ENCODE results near the gene REM2.
"Not testable (repeated sequence)": the region's sequence is repeated elsewhere in the genome, so short reads cannot be mapped to it uniquely, and the experiment has no call there.

REM2 gene

GRCh38 chr14:22847661-22848341 is 35.2 kb upstream of the REM2 start:
- no peak for DNase-seq (ENCODE audit: low read depth, low spot score)
- ChIA-PET POLR2A (interaction anchor here (1.4 to 7.3 kb wide), 3 partner anchors 10 to 82 kb away, joined by 4 to 158 read pairs (median 5); partner anchors contain the start of genes MMP14 and PRMT5), CTCF (interaction anchor here (1.1 to 10.9 kb wide), 7 partner anchors 10 to 460 kb away, joined by 3 to 272 read pairs (median 6); partner anchors contain the start of genes MMP14 and SLC7A7)
- TF ChIP-seq CTCF (IDR thresholded peaks at IDR 0.05; ENCODE audit: insufficient read depth, low read length, missing control alignments): no peak
- H3K4me3 ChIP-seq (ENCODE audit: low read depth, low read length): no peak overlapping the region

GRCh38 chr14:22848351-22849164 is 34.5 kb upstream of the REM2 start:
- ChIA-PET CTCF (interaction anchor here (0.7 to 10.9 kb wide), 13 partner anchors 10 to 460 kb away, joined by 3 to 272 read pairs (median 4); partner anchors contain the start of genes LRP10, MMP14 and SLC7A7), POLR2A (interaction anchor here (0.6 to 7.3 kb wide), 5 partner anchors 11 to 296 kb away, joined by 3 to 158 read pairs (median 4); partner anchors contain the start of genes MMP14 and PRMT5)
- DNase-seq (ENCODE audit: low read depth, low spot score): no peak
- TF ChIP-seq CTCF (IDR thresholded peaks at IDR 0.05; ENCODE audit: insufficient read depth, low read length, missing control alignments): no peak
- peak overlapping the region; percentile 12; the same call in 1 of the 2 replicates for H3K4me3 ChIP-seq (ENCODE audit: low read depth, low read length)

- DNase-seq (ENCODE audit: low read depth, low spot score): no peak
- TF ChIP-seq CTCF (IDR thresholded peaks at IDR 0.05; ENCODE audit: insufficient read depth, low read length, missing control alignments): no peak
- ChIA-PET POLR2A (interaction anchor here (0.6 to 7.3 kb wide), 5 partner anchors 12 to 297 kb away, joined by 3 to 158 read pairs (median 5); partner anchors contain the start of genes MMP14 and PRMT5), CTCF (interaction anchor here (0.6 to 10.9 kb wide), 15 partner anchors 11 to 461 kb away, joined by 3 to 272 read pairs (median 4); partner anchors contain the start of genes LRP10, MMP14, MRPL52 and SLC7A7)
- no peak overlapping the region for H3K4me3 ChIP-seq (ENCODE audit: low read depth, low read length)
Observed at GRCh38 chr14:22849212-22849819, 33.7 kb upstream of the REM2 start.

GRCh38 chr14:22850944-22851764 is 31.9 kb upstream of the REM2 start:
- no peak for DNase-seq (ENCODE audit: low read depth, low spot score)
- TF ChIP-seq CTCF (IDR thresholded peaks at IDR 0.05; ENCODE audit: insufficient read depth, low read length, missing control alignments): no peak
- CTCF ChIA-PET: interaction anchor here (0.5 to 10.9 kb wide), 24 partner anchors 13 to 459 kb away, joined by 3 to 272 read pairs (median 26); partner anchors contain the start of genes AJUBA, DAD1, LRP10 and MMP14
- H3K4me3 ChIP-seq (ENCODE audit: low read depth, low read length): no peak overlapping the region; the same call in 1 of the 2 replicates
- POLR2A ChIA-PET: interaction anchor here (0.5 to 7.3 kb wide), 15 partner anchors 9 to 462 kb away, joined by 3 to 158 read pairs (median 3); partner anchors contain the start of genes LRP10, MMP14, MRPL52 and OXA1L

- CTCF ChIA-PET: interaction anchor here (0.6 to 10.9 kb wide), 37 partner anchors 12 to 462 kb away, joined by 3 to 272 read pairs (median 8); partner anchors contain the start of genes DAD1, LRP10, MMP14 and MRPL52
- not testable (repeated sequence) for DNase-seq (ENCODE audit: low read depth, low spot score); H3K4me3 ChIP-seq (ENCODE audit: low read depth, low read length)
- POLR2A ChIA-PET: interaction anchor here (0.6 to 7.3 kb wide), 7 partner anchors 15 to 295 kb away, joined by 3 to 158 read pairs (median 5); partner anchors contain the start of genes MMP14, MRPL52 and OXA1L
Observed at GRCh38 chr14:22852178-22852577, 30.8 kb upstream of the REM2 start.
